Measurements from ENCODE around the gene SLC23A2. TPM values are rescaled to one million over a fixed set of nuclear protein-coding genes. Genes with fewer than 3 reads are reported as not detected.

The SLC23A2 gene
- total RNA-seq, 4 donors from 2014 or later: 3.6 to 15.1 (median 11.1) TPM

DNA sequence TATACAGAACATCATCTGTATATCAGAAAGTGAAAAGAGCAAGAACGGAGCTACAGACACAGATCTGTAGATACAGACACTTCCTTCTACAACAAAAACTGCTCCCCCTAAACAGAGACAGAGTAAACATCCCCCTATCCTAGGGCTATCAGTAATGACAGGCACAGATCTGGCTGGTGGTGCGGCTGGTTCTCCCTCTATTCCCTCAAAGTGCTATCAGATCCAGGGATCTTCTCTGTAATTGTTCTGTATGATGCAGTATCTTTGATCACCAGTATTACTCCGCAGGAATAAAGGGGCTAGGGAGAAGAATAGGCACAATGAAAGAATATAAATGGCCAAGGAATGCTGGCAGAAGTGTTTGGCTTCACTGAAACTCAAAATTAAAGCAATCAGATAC lies 80.7 kb downstream of the SLC23A2 start:
- H3K36me3 ChIP-seq: peaks cover 0 to 8% (median 0%) of the 10 kb centered on the region in 3 donors
- H3K27me3 ChIP-seq: no peaks in the 10 kb centered on the region
- H3K4me3 ChIP-seq: no peak overlapping the region
- intact Hi-C loops (cut with DNase I): no loop called here
- 85 to 86% methylated on average over 2 to 3 of the region's 3 CpGs for WGBS, 2 donors
- H3K27ac ChIP-seq: no peak overlapping the region
- no peaks in the 10 kb centered on the region for H3K9me3 ChIP-seq
- TF ChIP-seq, protein P1, sequence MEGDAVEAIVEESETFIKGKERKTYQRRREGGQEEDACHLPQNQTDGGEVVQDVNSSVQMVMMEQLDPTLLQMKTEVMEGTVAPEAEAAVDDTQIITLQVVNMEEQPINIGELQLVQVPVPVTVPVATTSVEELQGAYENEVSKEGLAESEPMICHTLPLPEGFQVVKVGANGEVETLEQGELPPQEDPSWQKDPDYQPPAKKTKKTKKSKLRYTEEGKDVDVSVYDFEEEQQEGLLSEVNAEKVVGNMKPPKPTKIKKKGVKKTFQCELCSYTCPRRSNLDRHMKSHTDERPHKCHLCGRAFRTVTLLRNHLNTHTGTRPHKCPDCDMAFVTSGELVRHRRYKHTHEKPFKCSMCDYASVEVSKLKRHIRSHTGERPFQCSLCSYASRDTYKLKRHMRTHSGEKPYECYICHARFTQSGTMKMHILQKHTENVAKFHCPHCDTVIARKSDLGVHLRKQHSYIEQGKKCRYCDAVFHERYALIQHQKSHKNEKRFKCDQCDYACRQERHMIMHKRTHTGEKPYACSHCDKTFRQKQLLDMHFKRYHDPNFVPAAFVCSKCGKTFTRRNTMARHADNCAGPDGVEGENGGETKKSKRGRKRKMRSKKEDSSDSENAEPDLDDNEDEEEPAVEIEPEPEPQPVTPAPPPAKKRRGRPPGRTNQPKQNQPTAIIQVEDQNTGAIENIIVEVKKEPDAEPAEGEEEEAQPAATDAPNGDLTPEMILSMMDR (IDR thresholded peaks at IDR 0.05): no peak
- TF ChIP-seq POLR2A (IDR thresholded peaks at IDR 0.05): no peak
- peaks cover 4 to 23% (median 4%) of the 10 kb centered on the region in 3 donors for H3K4me1 ChIP-seq
- DNase-seq: no peak

DNA sequence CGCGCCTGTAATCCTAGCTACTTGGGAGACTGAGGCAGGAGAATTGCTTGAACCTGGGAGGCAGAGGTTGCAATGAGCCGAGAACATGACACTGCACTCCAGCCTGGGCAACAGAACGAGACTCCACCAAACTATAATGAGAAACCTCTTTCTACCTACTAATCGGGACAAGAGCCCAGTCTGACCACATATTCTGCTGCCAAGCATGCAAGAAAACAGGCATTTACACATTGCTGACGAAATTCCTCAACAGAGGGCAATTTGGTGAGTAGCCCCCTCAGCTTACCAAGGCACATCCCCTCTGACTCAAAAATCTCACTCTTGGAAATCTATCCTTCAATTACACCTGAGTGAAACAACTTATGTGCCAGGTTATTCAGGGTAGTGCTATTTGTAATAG lies 81.2 kb downstream of the SLC23A2 start:
- no peak for TF ChIP-seq POLR2A (IDR thresholded peaks at IDR 0.05)
- TF ChIP-seq, protein P1 (IDR thresholded peaks at IDR 0.05): no peak
- 82 to 91% methylated on average over 3 to 6 of the region's 6 CpGs for WGBS, 2 donors
- no peaks in the 10 kb centered on the region for H3K9me3 ChIP-seq
- H3K27me3 ChIP-seq: no peaks in the 10 kb centered on the region
- intact Hi-C loops (cut with DNase I): no loop called here
- H3K36me3 ChIP-seq: peaks cover 0 to 8% (median 0%) of the 10 kb centered on the region in 3 donors
- H3K27ac ChIP-seq: no peak overlapping the region
- H3K4me1 ChIP-seq: peaks cover 0 to 18% (median 0%) of the 10 kb centered on the region in 3 donors
- no peak for DNase-seq
- H3K4me3 ChIP-seq: no peak overlapping the region

DNA sequence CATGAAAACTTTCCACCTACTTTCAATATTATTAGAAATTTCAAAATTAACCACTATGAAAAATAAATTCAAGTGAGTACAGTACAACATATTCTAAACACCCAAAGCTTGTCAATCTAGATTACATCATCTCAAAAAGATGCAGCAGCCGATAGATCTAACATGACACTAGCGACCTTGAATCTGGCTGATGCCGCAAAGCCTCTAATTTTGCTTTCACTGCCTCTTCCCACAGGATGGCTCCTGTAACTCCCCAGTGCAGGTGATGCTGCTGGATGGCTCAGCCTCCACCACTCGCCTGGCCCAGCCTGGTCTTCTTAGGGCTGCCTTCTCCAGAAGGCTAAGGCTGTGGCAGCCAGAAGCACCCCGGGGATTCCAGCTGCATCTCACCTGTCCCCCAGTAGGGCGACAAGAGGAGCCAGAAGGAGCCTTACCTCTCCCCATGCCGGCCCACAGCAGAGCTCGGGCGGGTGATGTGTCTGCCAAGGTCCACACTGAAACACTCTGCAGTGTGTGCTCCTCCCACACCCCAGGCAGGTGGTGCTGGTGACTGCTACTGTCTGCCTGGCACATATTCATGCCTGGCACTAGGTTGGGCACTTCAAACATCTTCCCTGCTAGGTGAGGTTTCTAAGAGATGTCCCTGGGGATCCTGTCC lies 82.1 kb downstream of the SLC23A2 start:
- no peaks in the 10 kb centered on the region for H3K9me3 ChIP-seq
- H3K4me3 ChIP-seq: no peak overlapping the region
- TF ChIP-seq, protein P1 (IDR thresholded peaks at IDR 0.05): no peak
- intact Hi-C loops (cut with DNase I): no loop called here
- DNase-seq: no peak
- WGBS, 2 donors: 70 to 81% methylated on average over 3 to 9 of the region's 9 CpGs
- peaks cover 0 to 16% (median 0%) of the 10 kb centered on the region in 3 donors for H3K4me1 ChIP-seq
- no peak overlapping the region for H3K27ac ChIP-seq
- no peaks in the 10 kb centered on the region for H3K27me3 ChIP-seq
- peaks cover 0 to under 1% (median 0%) of the 10 kb centered on the region in 3 donors for H3K36me3 ChIP-seq

DNA sequence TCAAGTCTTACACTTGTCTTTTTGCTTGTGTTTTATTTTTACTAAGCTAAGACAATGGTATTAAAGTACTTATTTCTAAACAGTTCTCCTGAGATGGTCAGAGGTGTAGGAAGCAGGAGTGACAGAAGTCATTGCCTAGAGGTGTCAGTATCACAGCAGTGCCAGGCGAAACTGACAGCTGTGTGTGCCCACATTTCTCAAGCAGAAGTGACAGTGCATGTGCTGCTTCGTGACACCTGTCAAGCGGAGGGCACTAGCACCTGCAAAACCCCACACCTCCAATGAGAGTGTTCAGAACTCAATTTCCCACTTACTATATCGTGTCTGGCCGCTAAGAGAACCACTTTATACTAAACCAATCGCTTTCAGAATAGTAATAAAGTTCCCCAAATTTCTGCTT lies 82.8 kb downstream of the SLC23A2 start:
- TF ChIP-seq, protein P1 (IDR thresholded peaks at IDR 0.05): no peak
- TF ChIP-seq POLR2A (IDR thresholded peaks at IDR 0.05): no peak
- no peak for DNase-seq
- WGBS, 2 donors: 83 to 92% methylated on average over 6 of the region's 6 CpGs

DNA sequence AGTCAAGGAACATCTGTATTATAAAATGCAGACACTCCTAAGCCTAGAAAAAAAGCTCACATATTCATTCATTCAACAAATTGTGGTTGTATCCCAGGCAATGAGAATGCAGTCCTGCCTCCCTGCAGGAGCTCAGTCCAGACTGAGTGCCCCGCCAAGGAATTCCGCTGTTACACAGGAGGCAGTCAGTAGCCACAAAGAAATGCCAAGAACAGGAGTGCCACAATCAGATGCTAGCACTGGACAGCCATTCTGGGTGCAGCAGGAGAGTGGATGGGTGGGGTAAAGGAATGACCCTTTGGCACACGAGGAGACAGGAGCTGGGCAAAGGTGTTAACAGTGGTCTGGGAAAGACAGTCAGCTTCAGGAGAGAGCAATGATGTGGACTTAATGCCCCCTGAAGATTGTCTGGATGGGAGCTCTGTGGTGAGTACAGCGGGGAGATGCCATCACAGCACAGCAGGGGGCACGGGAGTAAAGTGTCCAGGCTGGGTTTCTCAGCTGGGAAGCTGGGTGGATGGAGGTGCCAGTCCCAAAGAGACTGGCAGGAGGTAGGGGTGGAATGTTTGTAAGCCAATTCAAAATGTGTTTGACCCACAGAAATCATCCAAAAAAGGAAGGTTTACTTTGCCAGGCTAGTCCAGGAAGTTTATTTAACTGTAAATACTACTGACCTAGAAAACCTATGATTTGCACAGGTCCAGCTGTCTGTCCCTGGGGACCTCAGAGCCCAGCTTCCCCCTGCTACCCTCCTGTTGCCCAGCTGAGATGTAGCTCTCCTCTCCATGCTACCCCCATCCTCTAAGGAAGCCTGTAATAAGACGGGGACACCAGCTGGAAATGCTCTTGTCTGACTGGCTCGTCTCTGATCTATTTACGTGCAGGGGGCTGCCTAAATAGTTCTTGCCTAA lies 84.1 kb downstream of the SLC23A2 start:
- no peak overlapping the region for H3K4me3 ChIP-seq
- 75 to 78% methylated on average over 7 to 8 of the region's 8 CpGs for WGBS, 2 donors
- H3K4me1 ChIP-seq: peaks cover 0 to 16% (median 0%) of the 10 kb centered on the region in 3 donors
- DNase-seq: no peak
- intact Hi-C loops (cut with DNase I): no loop called here
- no peak overlapping the region for H3K27ac ChIP-seq
- TF ChIP-seq, protein P1 (IDR thresholded peaks at IDR 0.05): no peak
- TF ChIP-seq POLR2A (IDR thresholded peaks at IDR 0.05): no peak
- no peaks in the 10 kb centered on the region for H3K27me3 ChIP-seq
- H3K9me3 ChIP-seq: no peaks in the 10 kb centered on the region
- H3K36me3 ChIP-seq: peaks cover 0 to 8% (median 0%) of the 10 kb centered on the region in 3 donors

More for the DNA sequence above, 82.8 kb downstream of the SLC23A2 start:
- Histone ChIP-seq H3K4me3 (no peak overlapping the region), H3K4me1 (peaks cover 0 to 16% (median 0%) of the 10 kb centered on the region in 3 donors), H3K36me3 (no peaks in the 10 kb centered on the region), H3K27ac (no peak overlapping the region), H3K9me3 (no peaks in the 10 kb centered on the region), H3K27me3 (no peaks in the 10 kb centered on the region)
- intact Hi-C loops (cut with DNase I): no loop called here
